Glomerular visceral epithelial cell (primary cell): ENCODE results near the gene NEBL.

Experiments
- DNase-seq: peaks from one replicate; pipeline ENCODE4 v3.0.0-alpha.2; 2016; ENCODE audit errors: extremely low spot score

NEBL gene

GRCh38 chr10:20778008-20778757 lies 118.9 kb downstream of the NEBL start:
- DNase-seq = no peak

- no peak for DNase-seq
Observed at GRCh38 chr10:20776384-20777118, 120.6 kb downstream of the NEBL start.

GRCh38 chr10:20771051-20771450 lies 126.1 kb downstream of the NEBL start:
- no peak for DNase-seq

- no peak for DNase-seq
Observed at GRCh38 chr10:20769481-20769880, 127.6 kb downstream of the NEBL start.

- DNase-seq = no peak
Observed at GRCh38 chr10:20768843-20769242, 128.3 kb downstream of the NEBL start.

- DNase-seq = no peak
Observed at GRCh38 chr10:20767028-20767427, 130.1 kb downstream of the NEBL start.

- DNase-seq = no peak
Observed at GRCh38 chr10:20765066-20765465, 132.0 kb downstream of the NEBL start.

- no peak for DNase-seq
Observed at GRCh38 chr10:20760460-20760859, 136.7 kb downstream of the NEBL start.

DNA sequence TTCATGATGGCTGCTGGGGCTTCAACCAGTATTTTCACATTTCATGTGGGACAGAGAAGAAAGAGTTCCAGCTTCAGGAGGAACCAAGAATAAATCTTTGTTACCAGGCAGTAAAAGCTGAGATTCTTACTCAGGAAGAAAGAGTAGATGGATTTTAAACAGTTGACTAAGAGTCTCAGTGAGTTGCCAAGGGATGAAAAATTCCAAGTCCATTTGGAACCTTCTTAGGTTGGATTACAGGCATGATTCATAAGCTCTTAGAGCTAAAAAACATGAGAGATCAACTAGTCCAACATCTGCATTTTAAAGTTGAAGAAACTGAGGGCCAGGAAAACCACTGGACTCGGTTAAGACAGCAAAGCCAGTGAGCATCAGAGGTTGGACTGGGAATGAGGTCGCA lies 148.6 kb downstream of the NEBL start:
- no peak for DNase-seq

GRCh38 chr10:20747782-20748181 lies 149.3 kb downstream of the NEBL start:
- no peak for DNase-seq

- no peak for DNase-seq
Observed at GRCh38 chr10:20746856-20747255, 150.3 kb downstream of the NEBL start.

DNA sequence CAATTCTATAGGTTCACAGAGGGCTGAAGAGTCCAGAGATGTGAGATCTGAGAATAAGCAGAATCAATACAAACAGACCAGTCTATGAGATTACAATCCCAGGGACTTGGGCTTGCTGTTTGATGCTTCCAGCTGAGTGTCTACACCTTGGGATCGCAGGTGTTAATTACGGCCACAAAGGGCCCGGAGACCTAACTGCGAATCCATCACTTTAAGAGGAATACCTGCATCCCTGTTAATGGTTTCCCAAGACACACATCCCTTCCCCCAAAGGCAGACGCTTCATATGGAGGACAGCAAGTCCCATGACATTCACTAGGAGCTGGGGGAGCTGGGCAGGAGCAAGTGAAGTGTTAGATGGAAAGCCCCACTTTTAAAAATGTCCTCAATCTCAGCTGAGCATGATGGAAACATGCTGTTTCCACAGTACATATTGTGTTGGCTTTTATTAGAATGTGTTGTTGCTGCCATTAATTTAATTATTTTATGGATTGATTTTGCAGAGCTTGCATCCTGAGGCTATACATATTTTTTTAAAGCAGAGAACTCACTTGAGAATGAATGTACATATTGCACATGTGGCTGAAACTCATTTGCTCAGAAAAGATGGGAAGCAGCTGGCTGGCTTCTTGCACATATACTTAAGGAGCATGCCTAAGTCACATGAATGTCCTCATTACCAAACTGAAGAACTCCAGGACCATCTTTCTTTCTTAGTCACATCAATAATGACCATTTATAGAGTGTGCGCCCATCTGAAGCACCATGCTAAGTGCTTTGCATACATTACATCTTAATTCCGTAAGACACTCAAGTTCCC lies 151.3 kb downstream of the NEBL start:
- no peak for DNase-seq

DNA sequence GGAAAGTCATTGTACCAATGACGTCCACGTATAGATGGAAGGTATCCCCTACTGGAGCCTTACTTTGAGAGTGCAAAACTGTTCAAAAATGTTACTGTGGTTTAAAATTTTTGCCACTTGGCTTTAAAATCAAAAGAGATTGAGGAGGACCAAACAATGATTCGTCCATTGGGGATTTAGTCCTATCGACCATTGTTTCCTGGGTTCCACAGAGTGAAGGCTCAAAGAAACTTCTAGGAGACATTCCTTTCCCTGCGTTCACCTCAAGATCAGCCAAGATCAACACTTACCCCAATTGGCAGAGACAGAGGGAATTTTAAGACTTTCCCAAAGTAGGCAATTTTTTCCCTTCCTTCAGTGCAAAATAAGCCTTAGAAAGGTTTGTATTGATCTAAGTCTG lies 152.3 kb downstream of the NEBL start:
- DNase-seq = no peak

DNA sequence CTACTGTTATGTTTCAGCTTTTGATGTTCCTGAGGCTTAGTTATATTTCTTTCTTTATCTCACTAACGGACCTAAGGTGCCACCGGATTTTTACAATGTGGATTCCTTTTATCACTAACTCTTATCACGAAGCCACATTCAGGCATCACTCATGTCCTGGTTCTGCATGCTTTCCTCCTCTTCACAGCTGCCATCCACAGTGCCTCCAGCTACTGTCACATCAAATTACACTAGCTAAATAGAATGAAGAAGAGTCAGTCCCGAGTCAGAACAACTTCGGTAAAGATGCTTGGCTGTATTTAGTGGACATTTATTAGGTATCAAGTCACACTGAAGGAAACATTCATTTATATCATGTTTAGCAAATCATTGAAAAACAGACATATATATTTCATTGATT lies 153.2 kb downstream of the NEBL start:
- DNase-seq = no peak

DNA sequence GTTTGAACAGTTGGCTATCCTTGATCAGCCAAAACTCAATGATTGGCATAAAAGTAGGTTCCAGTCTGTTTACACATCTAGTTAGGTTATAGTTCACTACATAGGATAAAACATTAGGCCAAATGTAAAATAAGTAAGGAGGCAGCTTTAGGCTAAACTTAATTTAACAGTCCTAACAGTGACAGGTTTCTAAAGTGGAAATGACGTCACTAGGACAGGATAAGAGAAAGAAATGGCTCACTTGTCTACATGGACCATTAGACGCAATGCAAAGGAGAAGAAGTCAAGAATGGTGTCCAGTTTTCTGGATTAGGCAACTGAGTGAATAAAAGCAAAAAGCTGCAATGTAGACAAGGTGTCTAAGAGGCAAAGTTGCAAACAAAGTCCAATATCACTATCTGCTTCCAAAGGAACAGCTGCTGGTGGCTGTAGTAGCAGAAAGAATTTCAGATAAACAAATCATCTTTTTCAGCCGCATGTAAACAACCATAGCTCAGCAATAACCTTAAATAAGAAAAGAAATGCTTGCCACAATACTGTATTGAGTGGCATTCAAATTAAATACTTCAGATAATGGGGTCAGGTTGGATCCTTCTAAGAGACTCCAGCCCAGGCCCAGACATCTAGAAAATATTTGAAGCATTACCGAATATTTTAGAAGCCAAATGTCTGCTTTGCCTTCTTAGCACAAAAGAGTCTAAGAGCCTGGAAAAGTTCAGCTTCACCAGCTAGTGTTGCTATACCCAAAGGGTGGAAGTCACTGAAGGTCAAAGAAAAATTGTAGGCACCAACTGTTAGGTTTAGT lies 154.2 kb downstream of the NEBL start:
- DNase-seq = no peak

DNA sequence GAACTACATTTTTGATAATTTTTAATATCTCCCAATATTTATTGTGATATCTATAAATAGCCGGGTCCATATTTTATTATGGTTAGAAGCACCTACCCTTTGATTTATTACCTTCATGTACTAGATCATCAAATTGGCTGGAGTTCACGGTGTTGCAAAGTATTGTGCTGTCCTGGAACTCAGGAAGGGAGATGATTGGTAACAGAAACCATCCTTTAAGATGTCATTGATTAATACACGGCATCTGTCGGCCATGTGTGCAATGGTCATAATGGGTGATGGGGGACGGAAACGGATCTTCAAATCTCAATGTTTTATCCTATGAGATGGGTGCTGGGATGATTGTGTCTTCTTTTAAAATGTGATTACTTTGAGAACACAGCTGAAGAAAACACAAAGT lies 157.0 kb downstream of the NEBL start:
- no peak for DNase-seq

- no peak for DNase-seq
Observed at GRCh38 chr10:20737107-20737506, 160.0 kb downstream of the NEBL start.
